B cell (primary cell): ENCODE results near the gene ADCY7. TPM values are rescaled to one million over a fixed set of nuclear protein-coding genes. Genes with fewer than 3 reads are reported as not detected.
"Not testable (repeated sequence)": the region's sequence is repeated elsewhere in the genome, so short reads cannot be mapped to it uniquely, and the experiment has no call there.

Source experiments
- ATAC-seq: fragments of 200-7000 bp; cut with Tn5 transposase; one replicate; pipeline ENCODE4 v1.10.0; 2021; ENCODE audit warnings: low read depth, mild to moderate bottlenecking, moderate number of reproducible peaks, moderate library complexity
- CTCF ChIA-PET: fragments of 350-600 bp; sonication (Branson Sonifier 250); formaldehyde crosslinking; loops from one replicate; lab custom pipeline; 2021; ENCODE audit warnings: antibody characterized with exemption, inconsistent platforms; lab: Charles Lee
- POLR2A ChIA-PET: fragments of 350-600 bp; sonication (Branson Sonifier 250); formaldehyde crosslinking; loops from one replicate; lab custom pipeline; 2021; ENCODE audit warnings: antibody characterized with exemption; lab: Charles Lee
- DNase-seq: peaks from one replicate; pipeline ENCODE4 v3.0.0; 2013
- H2AFZ ChIP-seq: 2 replicates; pipeline ENCODE4 v1.6.1; 2012; ENCODE audit warnings: mild to moderate bottlenecking, low read depth, low read length; ENCODE audit not compliant: insufficient read depth, poor library complexity, severe bottlenecking
- H3K27ac ChIP-seq, 2 donors: 1 replicate in 1 of 2; 2 replicates in 1 of 2; pipeline ENCODE4 v1.5.1; 2012 to 2013; ENCODE audit warnings: low read length in 2 of 2, mild to moderate bottlenecking in 2 of 2, moderate library complexity in 1 of 2
- H3K27me3 ChIP-seq, 4 experiments: fragments of 200-600 bp in 1 of 4; sonication (generic) in 1 of 4; replicated peaks in 1 of 4; 1 replicate in 2 of 4; 2 replicates in 2 of 4; pipeline versions ENCODE4 v1.6.1 to v1.7.0; 2013 to 2016; ENCODE audit warnings: low read length in 3 of 4, mild to moderate bottlenecking in 2 of 4, mixed read lengths in 1 of 4, moderate library complexity in 1 of 4; ENCODE audit not compliant: insufficient read depth in 4 of 4, control insufficient read depth in 3 of 4; ENCODE audit errors: control extremely low read depth in 1 of 4
- H3K36me3 ChIP-seq, 2 experiments: replicated peaks in 1 of 2; 1 replicate in 1 of 2; 2 replicates in 1 of 2; pipeline versions ENCODE4 v1.6.1 to v1.7.1; 2013; ENCODE audit warnings: low read length in 1 of 2; ENCODE audit not compliant: insufficient read depth in 2 of 2, control insufficient read depth in 1 of 2; ENCODE audit errors: control extremely low read depth in 1 of 2, extremely low read depth in 1 of 2
- H3K4me1 ChIP-seq, 2 donors: fragments of 200-600 bp in 1 of 2; sonication (generic) in 1 of 2; 1 replicate in 1 of 2; 2 replicates in 1 of 2; pipeline versions ENCODE4 v1.5.1 to v1.6.1; 2013 to 2017; ENCODE audit warnings: low read length in 2 of 2; ENCODE audit not compliant: control insufficient read depth in 2 of 2, insufficient read depth in 2 of 2
- H3K4me2 ChIP-seq: replicated peaks from 2 replicates; pipeline ENCODE3; 2012; ENCODE audit warnings: mild to moderate bottlenecking, low read depth, low read length; ENCODE audit not compliant: poor library complexity, severe bottlenecking
- H3K4me3 ChIP-seq, 5 experiments: fragments of 200-600 bp in 1 of 5; sonication (generic) in 1 of 5; 1 replicate in 3 of 5; 2 replicates in 2 of 5; pipeline versions ENCODE4 v1.5.1 to v1.7.0; 2011 to 2016; ENCODE audit warnings: low read length in 4 of 5, mild to moderate bottlenecking in 4 of 5, low read depth in 2 of 5, control low read depth in 1 of 5, moderate library complexity in 1 of 5; ENCODE audit not compliant: insufficient read depth in 1 of 5; ENCODE audit errors: control extremely low read depth in 1 of 5, extremely low read depth in 1 of 5
- H3K79me2 ChIP-seq: fragments of 200-600 bp; sonication (generic); one replicate; pipeline ENCODE4 v1.6.0; 2016; ENCODE audit warnings: low read length; ENCODE audit not compliant: control insufficient read depth, insufficient read depth
- H3K9ac ChIP-seq: fragments of 200-600 bp; sonication (generic); 2 replicates; pipeline ENCODE4 v1.6.1; 2017; ENCODE audit warnings: mild to moderate bottlenecking, low read length, moderate library complexity
- H3K9me3 ChIP-seq, 3 donors: one replicate each; pipeline versions ENCODE4 v1.6.1 to v1.7.1; 2013; ENCODE audit warnings: low read length in 2 of 3; ENCODE audit not compliant: control insufficient read depth in 2 of 3, insufficient read depth in 1 of 3; ENCODE audit errors: control extremely low read depth in 1 of 3
- H4K20me1 ChIP-seq: 2 replicates; pipeline ENCODE4 v1.6.0; 2012; ENCODE audit warnings: mild to moderate bottlenecking, low read length; ENCODE audit not compliant: insufficient read depth, control insufficient read depth, poor library complexity, severe bottlenecking
- H3K27ac Mint-ChIP-seq: one replicate; pipeline ENCODE4 v1.8.0; 2021; ENCODE audit warnings: mixed read lengths
- H3K27me3 Mint-ChIP-seq: one replicate; pipeline ENCODE4 v1.8.0; 2021; ENCODE audit warnings: mixed read lengths
- H3K4me1 Mint-ChIP-seq: one replicate; pipeline ENCODE4 v1.8.0; 2021; ENCODE audit warnings: mixed read lengths
- H3K4me3 Mint-ChIP-seq: one replicate; pipeline ENCODE4 v1.8.0; 2021; ENCODE audit warnings: mixed read lengths
- H3K9me3 Mint-ChIP-seq: one replicate; pipeline ENCODE4 v1.8.0; 2022; ENCODE audit warnings: mixed read lengths; ENCODE audit not compliant: insufficient read depth
- WGBS: methylation state at CpG from one replicate; pipeline ENCODE4 v1.1.5; 2013; ENCODE audit warnings: missing lambda C conversion rate; ENCODE audit not compliant: insufficient coverage; 5-methylcytosine and 5-hydroxymethylcytosine counted together
- intact Hi-C: fragments of 100-400 bp; cut with micrococcal nuclease; formaldehyde crosslinking; loops from one replicate; pipeline ENCODE4 v1.10.0; 2022
- polyA plus RNA-seq: library from polyadenylated mRNA; depleted of rRNA; stranded (reverse); fragments of >200 nt; gene quantifications from 2 replicates; pipeline ENCODE4 v1.2.3, GENCODE V29; 2012
- total RNA-seq, 2 donors: library from RNA; stranded (reverse); fragments of 120-200 nt in 1 of 2; gene quantifications; 1 replicate in 1 of 2; 2 replicates in 1 of 2; pipeline versions ENCODE4 v1.2.3 to v1.2.4, GENCODE V29; 2013 to 2022

ADCY7 gene
- total and polyA plus RNA-seq, 2 donors (not counting 1 experiment from before 2014, with no cell fraction given), result 78.4 to 207 TPM

GRCh38 chr16:50343566-50343965 lies 77.2 kb downstream of the ADCY7 start:
- CTCF ChIA-PET, result interaction anchor here (0.9 to 2.0 kb wide), 2 partner anchors 11 to 17 kb away, joined by 5 read pairs; no protein-coding TSS in a partner anchor
- H2AFZ ChIP-seq, DNase-seq: not testable (repeated sequence)

GRCh38 chr16:50345210-50345609 lies 78.9 kb downstream of the ADCY7 start:
- H3K4me1 Mint-ChIP-seq, result peaks cover 20% of the 10 kb centered on the region
- DNase-seq, ATAC-seq, H3K27me3 Mint-ChIP-seq, H3K4me3 Mint-ChIP-seq, H4K20me1 ChIP-seq, H3K9me3 Mint-ChIP-seq, H3K27ac Mint-ChIP-seq, H3K79me2 ChIP-seq, H2AFZ ChIP-seq, intact Hi-C loops, H3K9ac ChIP-seq, H3K27ac ChIP-seq, H3K27me3 ChIP-seq, H3K4me3 ChIP-seq, H3K4me1 ChIP-seq, H3K4me2 ChIP-seq, POLR2A ChIA-PET, H3K9me3 ChIP-seq: not testable (repeated sequence)
- CTCF ChIA-PET, result interaction anchor here (1.7 to 2.0 kb wide), 2 partner anchors 9 to 18 kb away, joined by 5 to 6 read pairs; no protein-coding TSS in a partner anchor
- WGBS, result no CpG with 5 or more reads among the region's 2 CpGs
- peaks cover 5 to 37% of the 10 kb centered on the region in 2 experiments for H3K36me3 ChIP-seq

More at GRCh38 chr16:50343566-50343965, 77.2 kb downstream of the ADCY7 start:
- H3K4me2 ChIP-seq, H3K4me3 Mint-ChIP-seq, H3K27ac Mint-ChIP-seq, H4K20me1 ChIP-seq, H3K9me3 ChIP-seq, H3K27ac ChIP-seq, POLR2A ChIA-PET, intact Hi-C loops, H3K79me2 ChIP-seq, ATAC-seq, H3K4me3 ChIP-seq, H3K27me3 Mint-ChIP-seq, H3K4me1 ChIP-seq, H3K9ac ChIP-seq, H3K9me3 Mint-ChIP-seq, H3K27me3 ChIP-seq: not testable (repeated sequence)
- H3K4me1 Mint-ChIP-seq, result peaks cover 25% of the 10 kb centered on the region
- H3K36me3 ChIP-seq, result peaks cover 3 to 37% of the 10 kb centered on the region in 2 experiments
- 96% methylated on average over 8 of the region's 8 CpGs for WGBS
